ENCODE results near the gene QRICH2.

The QRICH2 gene

DNA sequence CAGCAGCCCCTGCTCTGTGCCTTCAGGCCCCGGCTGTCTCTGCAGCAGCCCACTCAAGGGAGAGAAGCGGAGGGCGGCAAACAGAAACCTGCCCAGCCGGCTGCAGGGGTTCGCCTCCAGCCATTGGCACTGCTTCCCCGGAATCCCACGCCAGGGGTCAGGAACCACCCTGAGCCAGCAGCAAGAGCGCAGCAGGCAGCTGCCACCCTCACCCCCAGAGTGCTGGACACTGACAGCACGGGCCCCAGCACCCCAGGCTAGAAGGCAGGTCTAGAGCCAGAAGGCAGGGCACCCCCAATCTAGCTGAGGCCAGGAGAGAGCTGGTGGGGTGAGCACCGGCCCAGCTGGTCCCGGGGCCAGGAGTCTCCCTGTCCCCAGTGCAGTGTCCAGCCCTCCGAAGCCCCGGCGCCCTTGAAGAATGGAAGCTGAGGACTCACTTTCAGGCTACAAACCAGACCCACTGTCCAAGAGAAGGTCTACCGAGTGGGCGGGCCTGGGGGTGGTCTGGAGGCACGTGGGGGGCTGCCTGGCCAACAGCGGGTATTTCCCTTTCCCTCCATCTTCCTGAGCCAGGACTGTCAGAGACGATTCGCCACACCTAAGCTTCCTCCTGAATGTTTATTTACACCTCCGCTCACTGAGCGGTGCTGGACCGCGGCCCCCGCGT, 34.5 kb downstream of the QRICH2 start:
- Histone ChIP-seq H3K36me3 (no peaks in the 10 kb centered on the region), H3K27me3 (no peaks in the 10 kb centered on the region), H3K9me3 (no peaks in the 10 kb centered on the region), H3K4me3 (ENCODE audit: low read depth, low read length) (no peak overlapping the region), H3K4me1 (0 out of 2 replicates have a peak, but pooled peaks cover 2% of the 10 kb centered on the region)
- no peak for DNase-seq
- TF ChIP-seq, protein P1, sequence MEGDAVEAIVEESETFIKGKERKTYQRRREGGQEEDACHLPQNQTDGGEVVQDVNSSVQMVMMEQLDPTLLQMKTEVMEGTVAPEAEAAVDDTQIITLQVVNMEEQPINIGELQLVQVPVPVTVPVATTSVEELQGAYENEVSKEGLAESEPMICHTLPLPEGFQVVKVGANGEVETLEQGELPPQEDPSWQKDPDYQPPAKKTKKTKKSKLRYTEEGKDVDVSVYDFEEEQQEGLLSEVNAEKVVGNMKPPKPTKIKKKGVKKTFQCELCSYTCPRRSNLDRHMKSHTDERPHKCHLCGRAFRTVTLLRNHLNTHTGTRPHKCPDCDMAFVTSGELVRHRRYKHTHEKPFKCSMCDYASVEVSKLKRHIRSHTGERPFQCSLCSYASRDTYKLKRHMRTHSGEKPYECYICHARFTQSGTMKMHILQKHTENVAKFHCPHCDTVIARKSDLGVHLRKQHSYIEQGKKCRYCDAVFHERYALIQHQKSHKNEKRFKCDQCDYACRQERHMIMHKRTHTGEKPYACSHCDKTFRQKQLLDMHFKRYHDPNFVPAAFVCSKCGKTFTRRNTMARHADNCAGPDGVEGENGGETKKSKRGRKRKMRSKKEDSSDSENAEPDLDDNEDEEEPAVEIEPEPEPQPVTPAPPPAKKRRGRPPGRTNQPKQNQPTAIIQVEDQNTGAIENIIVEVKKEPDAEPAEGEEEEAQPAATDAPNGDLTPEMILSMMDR (IDR thresholded peaks at IDR 0.05; ENCODE audit: low read depth, low read length), result no peak

DNA sequence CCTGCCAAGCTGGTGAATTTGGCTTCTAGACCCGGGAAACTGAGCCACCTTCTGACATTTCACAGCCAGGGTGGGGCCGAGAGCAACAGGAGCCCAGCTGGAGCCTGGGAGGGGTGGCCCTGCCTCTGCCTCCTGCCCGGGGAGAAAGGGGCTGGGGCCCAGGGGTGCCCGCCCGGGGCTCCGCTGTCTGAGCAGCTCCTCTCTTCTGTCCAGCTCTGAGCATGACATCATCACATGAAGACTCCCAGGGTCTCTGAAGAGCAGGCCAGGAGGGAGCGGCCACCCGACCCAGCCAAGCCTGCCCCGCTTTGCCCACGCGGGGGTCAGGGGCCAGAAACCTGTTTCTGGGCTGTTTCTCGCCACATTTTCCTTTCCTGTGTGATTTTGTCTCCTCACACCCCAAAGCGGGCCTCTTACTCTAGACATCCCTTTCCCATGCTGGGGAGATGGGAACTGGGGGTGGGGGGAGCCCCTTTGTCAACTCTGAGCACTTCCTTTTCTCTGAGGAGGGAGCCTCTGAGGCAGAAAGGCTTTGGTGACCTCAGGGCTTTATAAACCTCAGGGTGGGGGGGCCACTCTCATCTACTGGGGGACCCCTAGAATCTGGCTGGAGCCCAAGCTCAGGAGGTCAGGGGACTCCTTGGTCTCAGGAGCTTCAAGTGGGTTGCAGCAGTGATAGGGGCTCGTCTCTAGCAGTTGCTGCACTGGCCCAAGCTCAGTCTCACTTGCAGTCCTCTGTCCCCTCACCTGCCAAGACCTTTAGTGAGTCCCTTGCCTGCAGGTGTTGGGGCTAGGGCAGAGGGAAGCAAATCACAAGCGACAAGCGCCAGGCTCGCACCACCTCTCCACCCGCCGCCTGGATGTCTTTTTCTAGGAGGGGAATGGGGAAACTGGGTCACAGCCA, 35.3 kb downstream of the QRICH2 start:
- no peaks in the 10 kb centered on the region; the same call in 1 of the 2 replicates for H3K36me3 ChIP-seq
- 0 out of 2 replicates have a peak, but pooled peaks cover 2% of the 10 kb centered on the region for H3K4me1 ChIP-seq
- no peak overlapping the region for H3K4me3 ChIP-seq (ENCODE audit: low read depth, low read length)
- no peaks in the 10 kb centered on the region for H3K27me3 ChIP-seq
- TF ChIP-seq, protein P1 (IDR thresholded peaks at IDR 0.05; ENCODE audit: low read depth, low read length), result no peak
- no peaks in the 10 kb centered on the region for H3K9me3 ChIP-seq
- no peak for DNase-seq

DNA sequence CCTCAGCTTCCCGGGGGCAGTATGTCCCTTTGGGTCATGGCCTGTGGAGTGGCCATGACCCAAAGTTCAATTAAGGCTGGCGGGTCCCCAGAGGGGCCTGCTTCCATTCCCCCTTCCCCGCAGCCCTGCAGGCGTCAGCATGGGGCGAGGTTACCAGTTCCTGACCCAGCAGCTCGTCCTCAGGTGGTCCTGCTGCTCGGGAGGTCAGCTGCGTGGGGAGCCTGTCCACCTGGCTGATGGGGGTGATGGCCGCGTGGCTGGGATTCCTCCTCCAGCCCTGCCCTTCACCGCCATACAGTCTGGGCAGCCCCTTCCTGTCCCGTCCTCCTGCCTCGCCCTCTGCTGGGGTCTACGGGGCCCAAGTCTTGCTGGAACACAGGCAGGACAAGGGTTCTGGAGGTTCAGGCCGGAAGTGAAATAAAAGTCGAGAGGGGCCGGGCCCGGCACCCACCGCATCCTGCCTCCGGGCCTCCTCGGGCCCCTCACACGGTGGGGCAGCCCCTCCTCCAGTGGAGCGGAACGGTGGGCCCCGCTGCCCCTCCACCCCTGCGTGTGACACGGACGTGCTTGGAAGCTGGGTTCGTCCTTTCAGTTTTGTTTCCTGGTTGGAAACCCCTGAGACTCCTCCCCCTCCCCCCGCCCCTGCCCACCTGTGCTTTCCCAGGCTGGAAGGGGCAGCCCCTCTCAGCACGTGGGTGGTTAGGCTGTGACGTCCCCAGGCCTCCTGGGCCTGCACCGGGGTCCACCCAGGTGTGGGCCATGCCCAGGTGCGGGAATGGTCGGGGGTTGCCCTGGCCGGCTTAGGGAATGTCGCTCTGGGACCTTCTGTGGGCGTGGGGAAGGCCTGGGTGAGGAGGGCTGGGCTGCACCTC, 36.2 kb downstream of the QRICH2 start:
- Histone ChIP-seq H3K9me3 (no peaks in the 10 kb centered on the region), H3K36me3 (no peaks in the 10 kb centered on the region; the same call in 1 of the 2 replicates), H3K27me3 (no peaks in the 10 kb centered on the region), H3K4me3 (ENCODE audit: low read depth, low read length) (no peak overlapping the region), H3K4me1 (peaks cover 2% of the 10 kb centered on the region; the same call in 1 of the 2 replicates)
- TF ChIP-seq, protein P1 (IDR thresholded peaks at IDR 0.05; ENCODE audit: low read depth, low read length), result no peak
- DNase-seq, result no peak

DNA sequence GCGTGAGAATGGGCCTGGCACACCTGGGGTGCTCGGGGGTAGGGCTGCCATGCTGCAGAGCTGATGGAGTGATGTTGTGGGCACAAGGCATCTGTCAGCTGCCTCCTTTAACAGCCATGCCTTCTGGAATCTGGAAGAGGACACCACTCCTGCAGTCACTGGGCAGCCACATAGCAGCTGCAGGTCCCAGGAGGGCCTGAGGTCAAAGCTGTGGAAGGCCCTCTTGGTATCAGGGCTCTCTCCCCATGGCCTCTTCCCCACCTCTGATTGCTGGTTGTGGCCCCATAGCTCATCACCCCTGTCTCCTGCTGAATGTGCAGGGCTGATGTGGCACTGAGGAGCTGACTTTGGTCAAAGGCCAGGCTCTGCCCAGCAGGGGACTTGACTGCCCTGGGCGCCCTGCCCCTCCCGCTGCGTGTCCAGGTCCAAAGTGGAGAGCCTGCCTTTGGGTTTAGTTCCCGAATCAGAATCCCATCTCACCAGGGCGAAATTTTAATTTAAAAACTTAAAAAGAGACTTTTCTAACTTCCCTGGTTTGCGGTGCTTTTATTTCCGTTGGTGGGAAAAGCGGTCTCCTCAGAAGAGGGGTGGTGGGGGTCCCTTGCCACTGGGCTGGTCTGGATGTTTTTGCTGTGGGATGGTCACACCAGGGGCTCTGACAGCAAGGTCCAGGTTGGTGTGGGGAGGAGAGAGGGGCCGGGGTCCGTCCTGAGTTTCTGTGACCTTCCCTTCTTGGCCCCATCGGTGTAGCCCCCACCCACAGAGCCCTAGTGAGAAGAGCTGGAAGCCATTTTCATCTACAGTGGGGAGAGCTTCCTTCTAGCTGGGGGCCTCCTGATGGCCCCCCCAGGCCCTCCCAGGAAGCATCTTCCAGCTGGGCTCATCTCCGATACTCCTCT, 37.1 kb downstream of the QRICH2 start:
- no peaks in the 10 kb centered on the region; the same call in 1 of the 2 replicates for H3K36me3 ChIP-seq
- TF ChIP-seq, protein P1 (IDR thresholded peaks at IDR 0.05; ENCODE audit: low read depth, low read length), result no peak
- H3K4me3 ChIP-seq (ENCODE audit: low read depth, low read length), result no peak overlapping the region
- H3K4me1 ChIP-seq, result peaks cover 2% of the 10 kb centered on the region; the same call in 1 of the 2 replicates
- no peak for DNase-seq
- no peaks in the 10 kb centered on the region for H3K27me3 ChIP-seq
- H3K9me3 ChIP-seq, result no peaks in the 10 kb centered on the region

DNA sequence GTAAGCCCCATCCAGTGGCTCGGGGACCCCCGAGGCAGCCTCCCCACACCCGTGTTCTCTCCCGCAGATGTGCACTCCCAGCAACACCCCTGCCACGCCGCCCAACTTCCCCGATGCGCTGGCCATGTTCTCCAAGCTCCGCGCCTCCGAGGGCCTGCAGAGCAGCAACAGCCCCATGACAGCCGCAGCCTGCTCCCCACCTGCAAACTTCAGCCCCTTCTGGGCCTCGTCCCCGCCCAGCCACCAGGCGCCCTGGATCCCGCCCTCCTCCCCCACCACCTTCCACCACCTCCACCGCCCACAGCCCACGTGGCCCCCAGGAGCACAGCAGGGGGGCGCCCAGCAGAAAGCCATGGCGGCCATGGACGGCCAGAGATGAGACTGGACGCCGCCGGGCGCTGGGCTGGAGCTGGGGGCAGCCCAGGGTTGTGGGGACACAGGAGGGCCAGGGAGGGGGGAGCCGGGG, 37.9 kb downstream of the QRICH2 start:
- no peak for DNase-seq
- TF ChIP-seq, protein P1 (IDR thresholded peaks at IDR 0.05; ENCODE audit: low read depth, low read length), result no peak
- Histone ChIP-seq H3K4me1 (peaks cover 2% of the 10 kb centered on the region; the same call in 1 of the 2 replicates), H3K27me3 (no peaks in the 10 kb centered on the region), H3K9me3 (no peaks in the 10 kb centered on the region), H3K36me3 (no peaks in the 10 kb centered on the region; the same call in 1 of the 2 replicates), H3K4me3 (ENCODE audit: low read depth, low read length) (no peak overlapping the region)
